ENCODE results near the gene NTNG1.

Gene NTNG1

DNA sequence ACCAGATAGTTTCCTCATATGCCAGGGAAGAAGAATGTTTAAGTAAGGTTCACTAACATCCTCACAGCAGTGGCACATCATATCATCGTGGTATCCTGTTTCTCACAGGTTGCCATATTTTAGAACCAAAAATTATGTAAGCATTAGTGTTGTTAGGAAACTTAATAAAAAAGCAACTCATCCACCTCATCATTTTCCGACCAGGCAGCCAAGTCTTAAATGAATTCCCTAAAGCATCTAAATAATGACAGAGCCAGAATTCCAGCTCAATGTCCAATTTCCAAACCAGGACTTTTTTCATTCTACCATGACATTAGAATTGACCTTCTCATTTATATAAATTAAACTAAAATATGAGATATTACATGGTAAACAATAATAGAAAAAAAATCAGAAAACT lies 272.7 kb downstream of the NTNG1 start:
- no peak overlapping the region for H2AFZ ChIP-seq (ENCODE audit: low read depth)
- no peaks in the 10 kb centered on the region for H3K79me2 ChIP-seq (ENCODE audit: insufficient read depth, low read depth)
- no peak overlapping the region for H3K27ac ChIP-seq
- TF ChIP-seq, protein P1, sequence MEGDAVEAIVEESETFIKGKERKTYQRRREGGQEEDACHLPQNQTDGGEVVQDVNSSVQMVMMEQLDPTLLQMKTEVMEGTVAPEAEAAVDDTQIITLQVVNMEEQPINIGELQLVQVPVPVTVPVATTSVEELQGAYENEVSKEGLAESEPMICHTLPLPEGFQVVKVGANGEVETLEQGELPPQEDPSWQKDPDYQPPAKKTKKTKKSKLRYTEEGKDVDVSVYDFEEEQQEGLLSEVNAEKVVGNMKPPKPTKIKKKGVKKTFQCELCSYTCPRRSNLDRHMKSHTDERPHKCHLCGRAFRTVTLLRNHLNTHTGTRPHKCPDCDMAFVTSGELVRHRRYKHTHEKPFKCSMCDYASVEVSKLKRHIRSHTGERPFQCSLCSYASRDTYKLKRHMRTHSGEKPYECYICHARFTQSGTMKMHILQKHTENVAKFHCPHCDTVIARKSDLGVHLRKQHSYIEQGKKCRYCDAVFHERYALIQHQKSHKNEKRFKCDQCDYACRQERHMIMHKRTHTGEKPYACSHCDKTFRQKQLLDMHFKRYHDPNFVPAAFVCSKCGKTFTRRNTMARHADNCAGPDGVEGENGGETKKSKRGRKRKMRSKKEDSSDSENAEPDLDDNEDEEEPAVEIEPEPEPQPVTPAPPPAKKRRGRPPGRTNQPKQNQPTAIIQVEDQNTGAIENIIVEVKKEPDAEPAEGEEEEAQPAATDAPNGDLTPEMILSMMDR (conservative IDR thresholded peaks at IDR 0.05; ENCODE audit: low read depth, low read length), result no peak
- no peaks in the 10 kb centered on the region for H3K27me3 ChIP-seq (ENCODE audit: insufficient read depth, low read depth)
- no peaks in the 10 kb centered on the region for H4K20me1 ChIP-seq (ENCODE audit: insufficient read depth)
- no peaks in the 10 kb centered on the region for H3K36me3 ChIP-seq (ENCODE audit: insufficient read depth)
- H3K4me1 ChIP-seq (ENCODE audit: low read depth, poor library complexity, severe bottlenecking), result no peaks in the 10 kb centered on the region
- H3K4me2 ChIP-seq, result no peak overlapping the region
- no peak overlapping the region for H3K4me3 ChIP-seq (IDR thresholded peaks at IDR 0.05; ENCODE audit: insufficient read depth, low read depth, low read length)
- no peak overlapping the region for H3K9ac ChIP-seq

DNA sequence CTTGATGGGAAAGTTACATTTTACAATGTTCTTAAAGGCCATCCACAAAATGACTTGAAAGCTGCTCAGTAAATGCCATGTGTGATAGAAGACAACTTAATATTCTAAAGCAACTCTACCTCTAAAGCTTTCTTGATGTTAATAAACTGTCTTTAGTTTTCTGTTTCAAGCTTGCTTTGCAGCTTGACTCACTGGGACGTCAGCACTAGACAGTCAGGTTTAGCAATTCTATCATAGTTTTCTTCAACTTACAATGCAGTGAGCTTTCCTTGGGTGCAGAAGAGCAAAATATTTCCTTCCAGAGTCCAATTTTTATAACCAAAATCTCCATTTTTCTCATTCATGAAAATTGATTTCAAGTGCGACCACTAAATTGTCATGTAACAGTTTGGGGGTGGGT lies 273.1 kb downstream of the NTNG1 start:
- no peak overlapping the region for H2AFZ ChIP-seq (ENCODE audit: low read depth)
- H3K9ac ChIP-seq, result no peak overlapping the region
- no peaks in the 10 kb centered on the region for H3K79me2 ChIP-seq (ENCODE audit: insufficient read depth, low read depth)
- no peak overlapping the region for H3K4me2 ChIP-seq
- H3K27ac ChIP-seq, result no peak overlapping the region
- no peak overlapping the region for H3K4me3 ChIP-seq (IDR thresholded peaks at IDR 0.05; ENCODE audit: insufficient read depth, low read depth, low read length)
- TF ChIP-seq, protein P1 (conservative IDR thresholded peaks at IDR 0.05; ENCODE audit: low read depth, low read length), result no peak
- no peaks in the 10 kb centered on the region for H3K36me3 ChIP-seq (ENCODE audit: insufficient read depth)
- H4K20me1 ChIP-seq (ENCODE audit: insufficient read depth), result no peaks in the 10 kb centered on the region
- no peaks in the 10 kb centered on the region for H3K4me1 ChIP-seq (ENCODE audit: low read depth, poor library complexity, severe bottlenecking)
- H3K27me3 ChIP-seq (ENCODE audit: insufficient read depth, low read depth), result no peaks in the 10 kb centered on the region

DNA sequence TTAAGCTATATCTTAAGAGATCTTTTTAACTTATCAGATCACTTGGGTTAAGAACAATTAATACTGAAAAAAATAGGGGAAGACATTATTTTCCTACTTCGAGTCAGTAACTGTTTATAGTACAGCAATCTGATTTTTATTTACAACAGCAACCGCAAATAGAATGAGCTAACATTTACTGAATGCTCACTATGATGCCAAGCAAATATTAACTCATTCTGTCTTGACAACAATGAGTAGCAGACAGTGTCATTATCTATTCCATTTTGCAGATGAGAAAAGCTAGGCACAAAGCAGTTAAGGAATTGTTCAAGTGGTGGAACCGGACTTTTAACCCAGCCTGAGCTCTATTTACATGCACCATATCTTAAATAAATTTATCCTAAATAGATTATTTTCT lies 273.7 kb downstream of the NTNG1 start:
- no peak overlapping the region for H2AFZ ChIP-seq (ENCODE audit: low read depth)
- no peak overlapping the region for H3K4me2 ChIP-seq
- no peaks in the 10 kb centered on the region for H3K79me2 ChIP-seq (ENCODE audit: insufficient read depth, low read depth)
- no peaks in the 10 kb centered on the region for H3K27me3 ChIP-seq (ENCODE audit: insufficient read depth, low read depth)
- no peak overlapping the region for H3K27ac ChIP-seq
- no peaks in the 10 kb centered on the region for H4K20me1 ChIP-seq (ENCODE audit: insufficient read depth)
- H3K4me3 ChIP-seq (IDR thresholded peaks at IDR 0.05; ENCODE audit: insufficient read depth, low read depth, low read length), result no peak overlapping the region
- H3K4me1 ChIP-seq (ENCODE audit: low read depth, poor library complexity, severe bottlenecking), result no peaks in the 10 kb centered on the region
- no peaks in the 10 kb centered on the region for H3K36me3 ChIP-seq (ENCODE audit: insufficient read depth)
- TF ChIP-seq, protein P1 (conservative IDR thresholded peaks at IDR 0.05; ENCODE audit: low read depth, low read length), result no peak
- H3K9ac ChIP-seq, result no peak overlapping the region

DNA sequence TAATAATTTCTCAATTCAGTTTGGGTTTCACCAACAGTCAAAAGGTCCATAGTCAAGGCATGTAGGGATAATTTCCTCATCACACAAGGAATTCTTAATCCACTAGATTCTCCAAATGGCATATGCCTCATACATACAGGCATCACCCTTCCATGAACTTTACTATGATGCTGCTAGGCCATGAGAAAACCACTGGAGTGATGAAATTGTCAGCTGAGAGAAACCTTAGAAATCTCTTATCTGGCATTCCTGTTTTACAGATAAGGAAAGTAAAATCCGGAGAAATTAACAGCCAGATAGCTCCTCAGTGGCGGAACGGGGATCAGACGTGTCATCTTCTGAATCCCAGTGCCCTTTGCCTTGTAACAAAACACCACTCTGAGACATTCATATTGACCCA lies 274.4 kb downstream of the NTNG1 start:
- H3K27me3 ChIP-seq (ENCODE audit: insufficient read depth, low read depth), result no peaks in the 10 kb centered on the region
- H4K20me1 ChIP-seq (ENCODE audit: insufficient read depth), result no peaks in the 10 kb centered on the region
- no peak overlapping the region for H3K27ac ChIP-seq
- TF ChIP-seq, protein P1 (conservative IDR thresholded peaks at IDR 0.05; ENCODE audit: low read depth, low read length), result no peak
- no peaks in the 10 kb centered on the region for H3K4me1 ChIP-seq (ENCODE audit: low read depth, poor library complexity, severe bottlenecking)
- no peak overlapping the region for H3K4me3 ChIP-seq (IDR thresholded peaks at IDR 0.05; ENCODE audit: insufficient read depth, low read depth, low read length)
- H3K36me3 ChIP-seq (ENCODE audit: insufficient read depth), result no peaks in the 10 kb centered on the region
- no peak overlapping the region for H3K9ac ChIP-seq
- no peak overlapping the region for H2AFZ ChIP-seq (ENCODE audit: low read depth)
- H3K79me2 ChIP-seq (ENCODE audit: insufficient read depth, low read depth), result no peaks in the 10 kb centered on the region
- no peak overlapping the region for H3K4me2 ChIP-seq

DNA sequence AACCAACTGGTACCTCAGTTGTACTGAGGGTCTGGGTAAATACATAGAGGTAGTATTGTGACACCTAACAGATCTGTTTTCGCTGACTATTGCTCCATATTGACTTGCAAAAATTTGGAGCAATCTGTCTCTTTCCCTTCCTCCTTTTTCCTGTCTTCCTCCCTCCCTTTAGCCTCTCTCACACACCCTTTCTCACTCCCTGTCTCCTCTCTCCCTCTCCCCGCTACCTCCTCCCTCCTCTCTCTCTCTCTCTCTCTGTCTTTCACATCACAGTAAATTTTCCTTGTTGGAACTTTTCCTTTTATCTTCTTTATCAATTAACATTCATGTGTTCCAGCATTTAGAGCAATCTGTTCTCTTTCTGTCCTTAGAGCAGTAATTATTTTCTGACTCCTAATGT lies 278.2 kb downstream of the NTNG1 start:
- Histone ChIP-seq H2AFZ (ENCODE audit: low read depth) (no peak overlapping the region), H3K4me3 (IDR thresholded peaks at IDR 0.05; ENCODE audit: insufficient read depth, low read depth, low read length) (no peak overlapping the region), H3K4me2 (no peak overlapping the region), H3K27ac (no peak overlapping the region), H3K79me2 (ENCODE audit: insufficient read depth, low read depth) (no peaks in the 10 kb centered on the region), H3K36me3 (ENCODE audit: insufficient read depth) (no peaks in the 10 kb centered on the region), H4K20me1 (ENCODE audit: insufficient read depth) (no peaks in the 10 kb centered on the region), H3K9ac (no peak overlapping the region), H3K27me3 (ENCODE audit: insufficient read depth, low read depth) (no peaks in the 10 kb centered on the region), H3K4me1 (ENCODE audit: low read depth, poor library complexity, severe bottlenecking) (no peaks in the 10 kb centered on the region)
- TF ChIP-seq, protein P1 (conservative IDR thresholded peaks at IDR 0.05; ENCODE audit: low read depth, low read length), result no peak
